ENCODE data around the gene GLT8D1.

GLT8D1 gene

DNA sequence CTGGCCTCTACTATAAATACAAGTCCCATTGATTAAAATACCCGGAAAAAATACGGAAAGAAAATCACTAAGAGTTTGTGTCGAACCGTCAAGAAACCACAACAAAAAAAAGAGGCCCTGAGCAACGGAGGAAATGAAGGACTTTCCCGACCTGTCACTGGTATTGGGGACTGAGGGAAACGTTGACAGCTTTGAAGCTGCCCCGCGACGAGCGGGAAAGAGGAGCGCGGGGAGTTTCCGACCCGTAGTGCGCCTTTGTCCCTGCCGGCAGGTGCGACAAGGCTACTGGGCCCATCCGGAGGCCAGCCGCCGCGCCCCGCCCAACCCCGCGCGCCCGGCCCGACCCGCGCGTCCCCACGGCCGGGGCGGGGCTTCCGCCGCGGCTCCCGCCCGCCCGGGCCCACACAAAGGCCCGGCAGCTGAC is 20.3 kb downstream of the GLT8D1 start (continued):
- TF ChIP-seq, protein P1, sequence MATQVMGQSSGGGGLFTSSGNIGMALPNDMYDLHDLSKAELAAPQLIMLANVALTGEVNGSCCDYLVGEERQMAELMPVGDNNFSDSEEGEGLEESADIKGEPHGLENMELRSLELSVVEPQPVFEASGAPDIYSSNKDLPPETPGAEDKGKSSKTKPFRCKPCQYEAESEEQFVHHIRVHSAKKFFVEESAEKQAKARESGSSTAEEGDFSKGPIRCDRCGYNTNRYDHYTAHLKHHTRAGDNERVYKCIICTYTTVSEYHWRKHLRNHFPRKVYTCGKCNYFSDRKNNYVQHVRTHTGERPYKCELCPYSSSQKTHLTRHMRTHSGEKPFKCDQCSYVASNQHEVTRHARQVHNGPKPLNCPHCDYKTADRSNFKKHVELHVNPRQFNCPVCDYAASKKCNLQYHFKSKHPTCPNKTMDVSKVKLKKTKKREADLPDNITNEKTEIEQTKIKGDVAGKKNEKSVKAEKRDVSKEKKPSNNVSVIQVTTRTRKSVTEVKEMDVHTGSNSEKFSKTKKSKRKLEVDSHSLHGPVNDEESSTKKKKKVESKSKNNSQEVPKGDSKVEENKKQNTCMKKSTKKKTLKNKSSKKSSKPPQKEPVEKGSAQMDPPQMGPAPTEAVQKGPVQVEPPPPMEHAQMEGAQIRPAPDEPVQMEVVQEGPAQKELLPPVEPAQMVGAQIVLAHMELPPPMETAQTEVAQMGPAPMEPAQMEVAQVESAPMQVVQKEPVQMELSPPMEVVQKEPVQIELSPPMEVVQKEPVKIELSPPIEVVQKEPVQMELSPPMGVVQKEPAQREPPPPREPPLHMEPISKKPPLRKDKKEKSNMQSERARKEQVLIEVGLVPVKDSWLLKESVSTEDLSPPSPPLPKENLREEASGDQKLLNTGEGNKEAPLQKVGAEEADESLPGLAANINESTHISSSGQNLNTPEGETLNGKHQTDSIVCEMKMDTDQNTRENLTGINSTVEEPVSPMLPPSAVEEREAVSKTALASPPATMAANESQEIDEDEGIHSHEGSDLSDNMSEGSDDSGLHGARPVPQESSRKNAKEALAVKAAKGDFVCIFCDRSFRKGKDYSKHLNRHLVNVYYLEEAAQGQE (tag by site-specific recombination; IDR thresholded peaks at IDR 0.05), result 0 out of 2 replicates have a peak, but pooled peaks have one; percentile 24
- TF ChIP-seq, protein P2, sequence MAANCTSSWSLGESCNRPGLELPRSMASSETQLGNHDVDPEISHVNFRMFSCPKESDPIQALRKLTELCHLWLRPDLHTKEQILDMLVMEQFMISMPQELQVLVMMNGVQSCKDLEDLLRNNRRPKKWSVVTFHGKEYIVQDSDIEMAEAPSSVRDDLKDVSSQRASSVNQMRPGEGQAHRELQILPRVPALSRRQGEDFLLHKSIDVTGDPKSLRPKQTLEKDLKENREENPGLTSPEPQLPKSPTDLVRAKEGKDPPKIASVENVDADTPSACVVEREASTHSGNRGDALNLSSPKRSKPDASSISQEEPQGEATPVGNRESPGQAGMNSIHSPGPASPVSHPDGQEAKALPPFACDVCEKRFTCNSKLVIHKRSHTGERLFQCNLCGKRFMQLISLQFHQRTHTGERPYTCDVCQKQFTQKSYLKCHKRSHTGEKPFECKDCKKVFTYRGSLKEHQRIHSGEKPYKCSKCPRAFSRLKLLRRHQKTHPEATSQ (tag by site-specific recombination; IDR thresholded peaks at IDR 0.05), result no peak
- TF ChIP-seq, protein P3, sequence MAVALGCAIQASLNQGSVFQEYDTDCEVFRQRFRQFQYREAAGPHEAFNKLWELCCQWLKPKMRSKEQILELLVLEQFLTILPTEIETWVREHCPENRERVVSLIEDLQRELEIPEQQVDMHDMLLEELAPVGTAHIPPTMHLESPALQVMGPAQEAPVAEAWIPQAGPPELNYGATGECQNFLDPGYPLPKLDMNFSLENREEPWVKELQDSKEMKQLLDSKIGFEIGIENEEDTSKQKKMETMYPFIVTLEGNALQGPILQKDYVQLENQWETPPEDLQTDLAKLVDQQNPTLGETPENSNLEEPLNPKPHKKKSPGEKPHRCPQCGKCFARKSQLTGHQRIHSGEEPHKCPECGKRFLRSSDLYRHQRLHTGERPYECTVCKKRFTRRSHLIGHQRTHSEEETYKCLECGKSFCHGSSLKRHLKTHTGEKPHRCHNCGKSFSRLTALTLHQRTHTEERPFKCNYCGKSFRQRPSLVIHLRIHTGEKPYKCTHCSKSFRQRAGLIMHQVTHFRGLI (tag by site-specific recombination; IDR thresholded peaks at IDR 0.05), result peak; percentile 51; the same call in 1 of the 2 replicates
- TF ChIP-seq ZNF133 (tag by site-specific recombination; IDR thresholded peaks at IDR 0.05) (no peak), REPIN1 (tag by site-specific recombination; IDR thresholded peaks at IDR 0.05; ENCODE audit: low read depth) (no peak), ZBTB17 (tag by site-specific recombination; IDR thresholded peaks at IDR 0.05) (no peak), KLF16 (tag by site-specific recombination; IDR thresholded peaks at IDR 0.05) (no peak)

DNA sequence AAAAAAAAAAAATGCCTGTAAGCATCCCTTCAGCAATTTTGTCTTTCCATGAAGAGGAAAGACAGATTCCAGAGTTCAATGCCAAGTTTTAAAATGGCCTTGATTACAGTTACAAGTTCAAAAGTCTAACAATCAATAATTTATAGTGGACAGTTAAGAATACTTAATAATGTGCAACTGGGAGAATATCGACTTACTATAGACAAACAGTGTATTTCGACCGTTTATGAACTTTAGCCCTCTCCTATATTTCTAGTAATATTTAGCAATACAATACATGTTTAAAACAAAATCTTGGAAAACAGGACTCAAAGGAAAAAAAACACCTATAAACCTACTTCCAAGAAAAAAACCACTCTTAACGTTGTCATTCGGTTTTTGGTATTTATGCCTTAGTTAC is 21.4 kb downstream of the GLT8D1 start:
- peaks cover 2% of the 10 kb centered on the region; the same call in 1 of the 2 replicates for H3K4me1 ChIP-seq (ENCODE audit: control insufficient read depth, insufficient read depth, low read length)
- H3K9me3 ChIP-seq (ENCODE audit: control insufficient read depth, insufficient read depth, low read depth, low read length), result no peaks in the 10 kb centered on the region
- H3K27ac ChIP-seq (ENCODE audit: extremely low read depth, low read depth, low read length), result no peak overlapping the region
- peaks cover 17 to 59% of the 10 kb centered on the region in 2 experiments for H3K36me3 ChIP-seq (ENCODE audit: control insufficient read depth in 2 of 2, insufficient read depth in 1 of 2, low read length in 2 of 2)
- TF ChIP-seq ZNF768 (tag by site-specific recombination; IDR thresholded peaks at IDR 0.05) (no peak), ZNF677 (tag by site-specific recombination; IDR thresholded peaks at IDR 0.05) (no peak), ZBTB1 (tag by site-specific recombination; IDR thresholded peaks at IDR 0.05) (no peak), ZNF596 (tag by site-specific recombination; IDR thresholded peaks at IDR 0.05) (no peak)
- POLR2A ChIA-PET, result interaction anchor here (1.8 kb wide), 1 partner anchor 148 kb away, joined by 8 read pairs; the partner anchor contains the start of gene UQCC5
- CTCF ChIA-PET, result no interaction called here
- H3K4me3 ChIP-seq (ENCODE audit: low read depth, low read length), result no peak overlapping the region

DNA sequence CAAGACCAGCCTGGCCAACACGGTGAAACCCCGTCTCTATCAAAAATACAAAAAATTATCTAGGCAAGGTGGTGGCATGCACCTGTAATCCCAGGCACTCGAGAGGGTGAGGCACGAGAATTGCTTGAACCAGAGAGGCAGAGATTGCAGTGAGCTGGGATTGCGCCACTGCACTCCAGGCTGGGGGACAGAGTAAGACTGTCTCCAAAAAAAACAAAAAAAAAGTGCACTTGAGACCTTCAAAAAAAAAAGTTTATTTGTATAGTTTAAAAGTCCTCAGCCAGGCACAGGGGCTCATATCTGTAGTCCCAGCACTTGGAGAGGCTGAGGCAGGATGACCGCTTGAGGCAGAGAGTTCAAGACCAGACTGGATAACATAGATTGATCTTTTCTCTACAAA is 22.0 kb downstream of the GLT8D1 start:
- peaks cover 12 to 59% of the 10 kb centered on the region in 2 experiments for H3K36me3 ChIP-seq (ENCODE audit: control insufficient read depth in 2 of 2, insufficient read depth in 1 of 2, low read length in 2 of 2)
- TF ChIP-seq ZNF335 (tag by site-specific recombination; conservative IDR thresholded peaks at IDR 0.05), result peak; percentile 10; the same call in 1 of the 2 replicates
- TF ChIP-seq, protein P4, sequence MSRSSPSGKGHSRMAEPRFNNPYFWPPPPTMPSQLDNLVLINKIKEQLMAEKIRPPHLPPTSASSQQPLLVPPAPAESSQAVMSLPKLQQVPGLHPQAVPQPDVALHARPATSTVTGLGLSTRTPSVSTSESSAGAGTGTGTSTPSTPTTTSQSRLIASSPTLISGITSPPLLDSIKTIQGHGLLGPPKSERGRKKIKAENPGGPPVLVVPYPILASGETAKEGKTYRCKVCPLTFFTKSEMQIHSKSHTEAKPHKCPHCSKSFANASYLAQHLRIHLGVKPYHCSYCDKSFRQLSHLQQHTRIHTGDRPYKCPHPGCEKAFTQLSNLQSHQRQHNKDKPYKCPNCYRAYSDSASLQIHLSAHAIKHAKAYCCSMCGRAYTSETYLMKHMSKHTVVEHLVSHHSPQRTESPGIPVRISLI (tag by site-specific recombination; IDR thresholded peaks at IDR 0.05), result no peak
- TF ChIP-seq, protein P5, sequence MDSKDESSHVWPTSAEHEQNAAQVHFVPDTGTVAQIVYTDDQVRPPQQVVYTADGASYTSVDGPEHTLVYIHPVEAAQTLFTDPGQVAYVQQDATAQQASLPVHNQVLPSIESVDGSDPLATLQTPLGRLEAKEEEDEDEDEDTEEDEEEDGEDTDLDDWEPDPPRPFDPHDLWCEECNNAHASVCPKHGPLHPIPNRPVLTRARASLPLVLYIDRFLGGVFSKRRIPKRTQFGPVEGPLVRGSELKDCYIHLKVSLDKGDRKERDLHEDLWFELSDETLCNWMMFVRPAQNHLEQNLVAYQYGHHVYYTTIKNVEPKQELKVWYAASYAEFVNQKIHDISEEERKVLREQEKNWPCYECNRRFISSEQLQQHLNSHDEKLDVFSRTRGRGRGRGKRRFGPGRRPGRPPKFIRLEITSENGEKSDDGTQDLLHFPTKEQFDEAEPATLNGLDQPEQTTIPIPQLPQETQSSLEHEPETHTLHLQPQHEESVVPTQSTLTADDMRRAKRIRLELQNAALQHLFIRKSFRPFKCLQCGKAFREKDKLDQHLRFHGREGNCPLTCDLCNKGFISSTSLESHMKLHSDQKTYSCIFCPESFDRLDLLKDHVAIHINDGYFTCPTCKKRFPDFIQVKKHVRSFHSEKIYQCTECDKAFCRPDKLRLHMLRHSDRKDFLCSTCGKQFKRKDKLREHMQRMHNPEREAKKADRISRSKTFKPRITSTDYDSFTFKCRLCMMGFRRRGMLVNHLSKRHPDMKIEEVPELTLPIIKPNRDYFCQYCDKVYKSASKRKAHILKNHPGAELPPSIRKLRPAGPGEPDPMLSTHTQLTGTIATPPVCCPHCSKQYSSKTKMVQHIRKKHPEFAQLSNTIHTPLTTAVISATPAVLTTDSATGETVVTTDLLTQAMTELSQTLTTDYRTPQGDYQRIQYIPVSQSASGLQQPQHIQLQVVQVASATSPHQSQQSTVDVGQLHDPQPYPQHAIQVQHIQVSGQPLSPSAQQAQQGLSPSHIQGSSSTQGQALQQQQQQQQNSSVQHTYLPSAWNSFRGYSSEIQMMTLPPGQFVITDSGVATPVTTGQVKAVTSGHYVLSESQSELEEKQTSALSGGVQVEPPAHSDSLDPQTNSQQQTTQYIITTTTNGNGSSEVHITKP (tag by site-specific recombination; IDR thresholded peaks at IDR 0.05), result peak; percentile 72
- H3K27ac ChIP-seq (ENCODE audit: extremely low read depth, low read depth, low read length), result no peak overlapping the region
- H3K9me3 ChIP-seq (ENCODE audit: control insufficient read depth, insufficient read depth, low read depth, low read length), result no peaks in the 10 kb centered on the region
- ChIA-PET POLR2A (no interaction called here), CTCF (no interaction called here)
- peaks cover 2% of the 10 kb centered on the region; the same call in 1 of the 2 replicates for H3K4me1 ChIP-seq (ENCODE audit: control insufficient read depth, insufficient read depth, low read length)
- no peak overlapping the region for H3K4me3 ChIP-seq (ENCODE audit: low read depth, low read length)
